Measurements from ENCODE around the gene AMN1. TPM values are rescaled to one million over a fixed set of nuclear protein-coding genes. Genes with fewer than 3 reads are reported as not detected.
"Not testable (repeated sequence)": the region's sequence is repeated elsewhere in the genome, so short reads cannot be mapped to it uniquely, and the experiment has no call there.

The AMN1 gene
- total and polyA plus RNA-seq, 3 donors from 2014 or later = 44.9 to 127 (median 51.1) TPM

- Histone ChIP-seq H3K27ac (no peak overlapping the region), H3K4me3 (no peak overlapping the region), H3K36me3 (ENCODE audit: low read depth, missing control alignments) (no peaks in the 10 kb centered on the region), H3K4me1 (no peaks in the 10 kb centered on the region), H3K9me3 (no peaks in the 10 kb centered on the region), H3K27me3 (no peaks in the 10 kb centered on the region)
- no peak for TF ChIP-seq POLR2A (IDR thresholded peaks at IDR 0.05)
- no peak for TF ChIP-seq CTCF (IDR thresholded peaks at IDR 0.05)
- intact Hi-C loops (cut with DNase I; ENCODE audit: low total_unique reads) = no loop called here
- DNase-seq = no peak
- WGBS, 2 donors = 88 to 95% methylated on average over 5 of the region's 5 CpGs
Measured at GRCh38 chr12:31712877-31713276, 15.9 kb downstream of the AMN1 start.

- Histone ChIP-seq H3K4me1 (no peaks in the 10 kb centered on the region), H3K27ac (no peak overlapping the region), H3K36me3 (ENCODE audit: low read depth, missing control alignments) (no peaks in the 10 kb centered on the region), H3K9me3 (no peaks in the 10 kb centered on the region), H3K4me3 (no peak overlapping the region), H3K27me3 (no peaks in the 10 kb centered on the region)
- WGBS, 2 donors = 82 to 93% methylated on average over 3 of the region's 3 CpGs
- no peak for DNase-seq
- no peak for TF ChIP-seq POLR2A (IDR thresholded peaks at IDR 0.05)
- intact Hi-C loops (cut with DNase I; ENCODE audit: low total_unique reads) = no loop called here
Measured at GRCh38 chr12:31710021-31710818, 18.6 kb downstream of the AMN1 start.

DNA sequence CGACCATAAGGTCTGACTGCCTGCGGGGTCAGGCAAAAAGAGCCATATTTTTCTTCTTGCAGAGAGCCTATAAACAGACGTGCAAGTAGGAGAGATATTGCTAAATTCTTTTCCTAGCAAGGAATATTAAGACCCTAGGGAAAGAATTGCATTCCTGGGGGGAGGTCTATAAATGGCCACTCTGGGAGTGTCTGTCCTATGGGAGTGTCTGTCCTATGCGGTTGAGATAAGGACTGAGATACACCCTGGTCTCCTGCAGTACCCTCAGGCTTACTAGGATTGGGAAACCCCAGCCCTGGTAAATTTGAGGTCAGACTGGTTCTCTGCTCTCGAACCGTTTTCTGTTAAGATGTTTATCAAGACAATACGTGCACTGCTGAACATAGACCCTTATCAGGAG, 20.7 kb downstream of the AMN1 start:
- H3K27me3 ChIP-seq; H3K4me1 ChIP-seq; H3K27ac ChIP-seq; intact Hi-C loops (cut with DNase I; ENCODE audit: low total_unique reads); H3K4me3 ChIP-seq; H3K9me3 ChIP-seq; H3K36me3 ChIP-seq (ENCODE audit: low read depth, missing control alignments); DNase-seq: not testable (repeated sequence)
- 97% methylated on average over 7 of the region's 7 CpGs for WGBS, 2 donors

DNA sequence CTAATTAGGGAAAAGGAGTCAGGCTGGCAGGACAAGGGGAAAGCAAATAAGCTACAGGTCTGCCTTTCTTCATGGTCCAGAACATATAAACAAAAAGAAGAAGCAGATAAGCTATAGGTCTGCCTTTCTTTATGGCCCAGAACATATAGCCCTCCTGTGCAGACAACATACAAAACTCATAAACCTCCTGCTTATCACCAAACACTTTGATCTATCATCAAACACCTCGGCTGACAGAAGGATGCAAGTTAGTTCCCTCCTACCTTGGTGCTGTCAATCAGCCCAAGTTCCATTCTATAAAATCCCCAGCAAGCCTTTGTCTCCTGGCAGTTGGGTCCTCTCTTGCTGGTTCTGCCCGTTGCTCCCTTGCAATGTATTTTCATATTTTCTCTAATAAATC, 23.2 kb downstream of the AMN1 start:
- no peak for DNase-seq
- no peaks in the 10 kb centered on the region for H3K4me1 ChIP-seq
- intact Hi-C loops (cut with DNase I; ENCODE audit: low total_unique reads) = no loop called here
- no peaks in the 10 kb centered on the region for H3K9me3 ChIP-seq
- WGBS, 2 donors = 71 to 91% methylated on average over 2 of the region's 2 CpGs
- no peaks in the 10 kb centered on the region for H3K27me3 ChIP-seq
- no peak for TF ChIP-seq POLR2A (IDR thresholded peaks at IDR 0.05)
- no peak for TF ChIP-seq CTCF (IDR thresholded peaks at IDR 0.05)
- H3K27ac ChIP-seq = no peak overlapping the region
- no peak overlapping the region for H3K4me3 ChIP-seq
- H3K36me3 ChIP-seq (ENCODE audit: low read depth, missing control alignments) = no peaks in the 10 kb centered on the region

GRCh38 chr12:31702047-31702446, 26.8 kb downstream of the AMN1 start:
- no peak overlapping the region for H3K27ac ChIP-seq
- intact Hi-C loops (cut with DNase I; ENCODE audit: low total_unique reads) = no loop called here
- H3K4me3 ChIP-seq = no peak overlapping the region
- no peaks in the 10 kb centered on the region for H3K27me3 ChIP-seq
- TF ChIP-seq POLR2A (IDR thresholded peaks at IDR 0.05) (no peak), CTCF (IDR thresholded peaks at IDR 0.05) (no peak)
- H3K9me3 ChIP-seq = no peaks in the 10 kb centered on the region
- H3K36me3 ChIP-seq (ENCODE audit: low read depth, missing control alignments) = no peaks in the 10 kb centered on the region
- H3K4me1 ChIP-seq = no peaks in the 10 kb centered on the region
- no peak for DNase-seq

GRCh38 chr12:31689921-31690320, 38.9 kb downstream of the AMN1 start:
- intact Hi-C loops (cut with DNase I; ENCODE audit: low total_unique reads); H3K9me3 ChIP-seq; DNase-seq; H3K36me3 ChIP-seq (ENCODE audit: low read depth, missing control alignments); H3K27ac ChIP-seq; H3K4me1 ChIP-seq; H3K4me3 ChIP-seq; H3K27me3 ChIP-seq: not testable (repeated sequence)
- 90 to 98% methylated on average over 3 of the region's 3 CpGs for WGBS, 2 donors

All from testis (tissue), 3 donors.